ENCODE data around the gene TTLL11. TPM values are rescaled to one million over a fixed set of nuclear protein-coding genes. Genes with fewer than 3 reads are reported as not detected.

Gene TTLL11
- total RNA-seq, 4 donors from 2014 or later: 7.4 to 14.7 (median 11.0) TPM

GRCh38 chr9:121815546-121816448, 277.3 kb downstream of the TTLL11 start:
- Histone ChIP-seq H3K4me3 (no peak overlapping the region), H3K27ac (no peak overlapping the region), H3K27me3 (no peaks in the 10 kb centered on the region), H3K36me3 (no peaks in the 10 kb centered on the region), H3K4me1 (peaks cover 0 to 5% of the 10 kb centered on the region in 2 donors), H3K9me3 (no peaks in the 10 kb centered on the region)
- intact Hi-C loops (cut with DNase I; ENCODE audit: low total_unique reads): no loop called here
- DNase-seq: no peak
- TF ChIP-seq CTCF (IDR thresholded peaks at IDR 0.05) (no peak), POLR2A (IDR thresholded peaks at IDR 0.05) (no peak)

GRCh38 chr9:121815084-121815483, 278.0 kb downstream of the TTLL11 start:
- Histone ChIP-seq H3K36me3 (no peaks in the 10 kb centered on the region), H3K27me3 (no peaks in the 10 kb centered on the region), H3K4me3 (no peak overlapping the region), H3K27ac (no peak overlapping the region), H3K9me3 (no peaks in the 10 kb centered on the region), H3K4me1 (peaks cover 0 to 5% of the 10 kb centered on the region in 2 donors)
- DNase-seq: no peak
- intact Hi-C loops (cut with DNase I; ENCODE audit: low total_unique reads): no loop called here
- no peak for TF ChIP-seq CTCF (IDR thresholded peaks at IDR 0.05)
- TF ChIP-seq POLR2A (IDR thresholded peaks at IDR 0.05): no peak

- TF ChIP-seq CTCF (IDR thresholded peaks at IDR 0.05): no peak
- no peak for TF ChIP-seq POLR2A (IDR thresholded peaks at IDR 0.05)
- Histone ChIP-seq H3K9me3 (no peaks in the 10 kb centered on the region), H3K4me3 (no peak overlapping the region), H3K36me3 (no peaks in the 10 kb centered on the region), H3K27me3 (no peaks in the 10 kb centered on the region), H3K4me1 (peaks cover 0 to under 1% of the 10 kb centered on the region in 2 donors), H3K27ac (no peak overlapping the region)
- no peak for DNase-seq
- intact Hi-C loops (cut with DNase I; ENCODE audit: low total_unique reads): no loop called here
Measured at GRCh38 chr9:121814594-121814993, 278.5 kb downstream of the TTLL11 start.

- no peaks in the 10 kb centered on the region for H3K4me1 ChIP-seq
- H3K4me3 ChIP-seq: no peak overlapping the region
- TF ChIP-seq CTCF (IDR thresholded peaks at IDR 0.05): no peak
- TF ChIP-seq POLR2A (IDR thresholded peaks at IDR 0.05): no peak
- DNase-seq: no peak
- H3K9me3 ChIP-seq: no peaks in the 10 kb centered on the region
- H3K36me3 ChIP-seq: no peaks in the 10 kb centered on the region
- H3K27me3 ChIP-seq: no peaks in the 10 kb centered on the region
- no peak overlapping the region for H3K27ac ChIP-seq
- intact Hi-C loops (cut with DNase I; ENCODE audit: low total_unique reads): no loop called here
Measured at GRCh38 chr9:121813519-121814210, 279.4 kb downstream of the TTLL11 start.

GRCh38 chr9:121812159-121812735, 280.9 kb downstream of the TTLL11 start:
- Histone ChIP-seq H3K9me3 (no peaks in the 10 kb centered on the region), H3K4me1 (no peaks in the 10 kb centered on the region), H3K4me3 (no peak overlapping the region), H3K36me3 (no peaks in the 10 kb centered on the region), H3K27me3 (no peaks in the 10 kb centered on the region), H3K27ac (no peak overlapping the region)
- no peak for TF ChIP-seq POLR2A (IDR thresholded peaks at IDR 0.05)
- TF ChIP-seq CTCF (IDR thresholded peaks at IDR 0.05): no peak
- intact Hi-C loops (cut with DNase I; ENCODE audit: low total_unique reads): no loop called here
- no peak for DNase-seq

All from uterus (tissue), 4 donors.